Stimulated activated naive CD4-positive, alpha-beta T cell treated with Interleukin-2 at 50 U/mL for 16 hours (primary cell): Measurements from ENCODE around the gene WNT7B.

ENCODE experiments used
- DNase-seq: peaks from one replicate; lab custom pipeline; 2025; lab: John Stamatoyannopoulos, UW

Gene WNT7B

GRCh38 chr22:45906946-45907345 is 70.0 kb downstream of the WNT7B start:
- DNase-seq, result no peak

DNA sequence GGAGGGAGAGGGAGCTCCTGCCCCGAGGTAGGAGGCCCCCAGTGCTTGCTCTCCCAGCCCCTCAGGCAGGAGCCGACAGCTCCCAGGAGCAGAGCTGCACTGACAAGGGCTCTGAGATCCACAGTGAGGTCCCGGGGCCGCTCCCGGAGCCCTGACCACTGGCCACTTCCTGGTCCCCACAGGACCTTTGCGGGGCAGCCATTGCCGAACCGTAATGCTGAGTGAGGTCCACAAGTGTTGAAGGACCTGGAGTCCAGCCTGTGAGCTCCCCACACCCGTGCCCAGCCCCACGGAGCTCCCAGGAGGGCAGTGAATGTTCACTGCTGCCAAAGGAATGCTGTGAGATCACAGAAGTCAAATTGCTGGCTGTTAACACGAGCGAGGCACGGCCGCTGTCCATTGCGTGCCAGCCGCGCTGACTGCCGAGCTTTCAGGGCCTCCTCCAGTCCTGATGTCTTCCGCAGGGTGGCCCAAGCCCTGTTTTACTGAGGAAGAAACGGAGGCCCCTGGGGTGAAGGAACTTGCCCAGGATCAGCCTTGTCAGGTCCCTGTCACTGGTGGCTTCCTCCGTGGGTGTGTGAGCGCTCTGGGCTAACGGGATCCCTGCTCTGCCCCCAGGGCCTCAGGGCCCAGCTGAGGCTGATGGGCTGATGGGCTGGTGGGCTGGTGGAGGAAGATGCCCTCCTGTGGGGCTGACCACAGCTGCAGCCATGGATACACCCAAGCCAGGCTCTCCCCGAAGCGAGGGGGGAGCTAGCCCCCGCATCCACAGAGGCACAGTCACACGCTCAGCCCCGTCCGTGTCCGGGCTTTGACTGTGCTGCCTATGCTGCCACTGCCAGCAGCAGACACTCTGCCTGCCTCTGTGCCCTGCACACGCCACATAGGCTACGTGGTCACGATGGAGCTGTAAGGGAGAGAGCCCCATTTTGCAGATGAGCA is 70.8 kb downstream of the WNT7B start:
- no peak for DNase-seq

GRCh38 chr22:45905326-45905923 is 71.5 kb downstream of the WNT7B start:
- no peak for DNase-seq

GRCh38 chr22:45904236-45904635 is 72.7 kb downstream of the WNT7B start:
- DNase-seq, result no peak

GRCh38 chr22:45903355-45904135 is 73.4 kb downstream of the WNT7B start:
- no peak for DNase-seq

DNA sequence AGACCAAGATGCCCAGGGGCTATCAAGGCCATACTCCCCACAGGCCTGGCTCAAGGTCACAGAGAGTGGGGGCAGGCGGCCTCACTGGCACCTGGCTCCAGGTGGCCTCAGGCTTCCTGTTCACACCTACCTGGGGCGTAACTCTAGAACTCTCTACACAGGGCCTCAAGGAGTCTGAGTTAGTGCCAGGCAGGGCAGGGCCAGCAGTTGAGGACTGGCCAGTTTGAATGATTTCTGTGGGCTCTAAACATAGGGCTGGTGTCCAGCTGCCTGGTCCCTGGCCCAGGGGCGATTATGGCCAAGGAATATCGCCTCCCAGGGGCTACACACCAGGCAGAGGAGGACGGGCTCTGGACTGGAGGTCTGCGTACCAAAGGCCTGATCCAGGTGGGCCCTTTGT is 79.2 kb downstream of the WNT7B start:
- no peak for DNase-seq

DNA sequence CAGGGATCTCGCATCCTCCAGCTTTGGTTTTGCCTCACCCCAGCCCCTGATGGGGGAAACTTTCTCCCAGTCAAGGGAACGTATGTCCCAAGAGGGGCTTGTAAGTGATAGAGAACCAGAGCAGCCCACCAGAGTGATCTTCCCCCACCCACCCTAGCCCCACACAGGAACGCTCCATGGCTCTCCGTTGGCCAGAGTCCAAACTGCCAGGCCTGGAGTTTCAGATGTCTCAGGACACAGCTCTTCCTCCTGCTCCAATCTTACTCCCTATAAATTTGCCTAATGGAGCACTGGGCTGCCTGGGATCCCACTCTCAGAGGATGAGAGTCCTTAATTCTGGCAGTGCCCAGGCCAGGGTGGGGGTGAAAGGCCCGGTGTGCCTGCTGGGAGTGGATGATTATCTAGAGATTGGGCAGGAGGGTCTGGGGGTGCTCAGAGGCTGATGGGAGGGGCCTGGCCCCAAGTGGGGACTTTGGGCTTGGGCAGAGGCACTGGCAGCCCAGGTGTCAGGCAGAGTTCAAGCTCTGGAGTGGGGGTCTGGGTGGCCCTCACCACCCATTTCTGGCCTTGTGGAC is 79.9 kb downstream of the WNT7B start:
- DNase-seq, result no peak

DNA sequence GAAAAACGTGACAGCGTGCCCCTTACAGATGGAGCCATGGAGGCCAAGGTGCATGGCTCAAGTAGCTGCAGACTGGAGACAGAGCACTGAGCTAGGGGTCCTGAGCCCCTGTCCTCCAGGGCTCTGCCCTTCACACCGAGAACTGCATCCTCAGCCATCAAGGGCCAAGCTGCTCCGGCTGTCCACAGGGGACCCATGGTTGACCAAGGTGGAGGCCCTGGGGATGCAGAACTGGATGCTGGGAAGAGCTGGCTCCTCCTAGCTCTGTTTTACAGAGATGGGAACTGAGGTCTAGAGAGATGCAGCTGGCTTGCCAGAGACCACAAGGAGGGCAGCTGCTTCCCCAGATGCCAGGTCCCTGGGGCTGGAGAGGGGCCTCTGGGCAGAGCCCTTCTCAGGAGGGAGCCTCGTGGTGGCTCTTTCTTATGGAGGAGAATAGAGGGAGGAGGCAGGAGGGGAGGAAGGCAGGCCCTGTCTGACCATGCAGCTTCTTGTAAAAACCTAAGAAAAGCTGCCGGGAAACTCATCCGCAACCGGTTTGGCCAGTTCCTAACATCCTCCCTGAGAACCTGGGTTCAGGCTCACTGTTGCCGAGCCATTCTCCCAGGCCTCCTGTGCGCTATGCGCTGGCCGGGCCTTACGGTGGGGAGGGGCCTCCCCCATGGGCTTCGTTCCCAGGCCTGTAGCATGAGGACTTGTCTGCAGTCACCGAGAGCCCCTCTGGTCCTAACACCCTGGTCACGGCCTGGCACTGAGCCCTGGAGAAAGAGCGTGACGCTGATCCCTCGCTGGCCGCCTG is 80.6 kb downstream of the WNT7B start:
- DNase-seq, result no peak

GRCh38 chr22:45895436-45896152 is 81.4 kb downstream of the WNT7B start:
- no peak for DNase-seq

- no peak for DNase-seq
These were observed 83.4 kb downstream of the WNT7B start for GRCh38 chr22:45893516-45893915.

GRCh38 chr22:45892681-45893461 is 84.1 kb downstream of the WNT7B start:
- DNase-seq, result no peak

DNA sequence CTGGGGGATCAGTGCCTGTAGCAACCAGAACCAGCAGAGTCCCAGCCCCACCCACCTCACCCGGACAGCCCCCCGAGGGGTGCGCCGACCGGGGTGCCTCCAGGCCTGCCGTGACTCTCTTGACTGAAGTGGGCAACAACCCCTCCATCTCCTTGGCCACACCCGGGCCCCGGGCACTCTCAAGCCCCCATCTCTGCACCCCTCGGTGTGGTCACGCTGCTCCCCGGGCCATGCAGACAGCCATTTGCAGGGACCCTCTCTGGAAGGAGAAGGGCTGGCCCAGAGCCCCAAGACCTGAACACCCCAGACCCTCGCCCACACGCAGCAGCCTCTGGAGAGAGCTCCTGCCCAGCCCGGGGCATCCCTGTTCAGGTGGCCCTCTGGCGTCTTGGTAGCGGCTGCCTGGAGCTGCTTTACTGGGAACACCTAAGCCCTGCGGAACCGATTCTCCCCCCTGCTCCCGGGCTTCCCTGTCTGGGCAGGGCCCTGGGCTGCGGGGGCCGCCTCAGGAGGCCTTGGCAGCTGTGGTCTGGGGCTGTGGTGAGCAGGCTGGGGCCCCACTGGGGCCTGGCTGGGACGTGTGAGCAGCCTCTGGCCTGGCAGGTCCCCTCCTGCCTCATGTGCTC is 84.9 kb downstream of the WNT7B start:
- DNase-seq, result no peak

DNA sequence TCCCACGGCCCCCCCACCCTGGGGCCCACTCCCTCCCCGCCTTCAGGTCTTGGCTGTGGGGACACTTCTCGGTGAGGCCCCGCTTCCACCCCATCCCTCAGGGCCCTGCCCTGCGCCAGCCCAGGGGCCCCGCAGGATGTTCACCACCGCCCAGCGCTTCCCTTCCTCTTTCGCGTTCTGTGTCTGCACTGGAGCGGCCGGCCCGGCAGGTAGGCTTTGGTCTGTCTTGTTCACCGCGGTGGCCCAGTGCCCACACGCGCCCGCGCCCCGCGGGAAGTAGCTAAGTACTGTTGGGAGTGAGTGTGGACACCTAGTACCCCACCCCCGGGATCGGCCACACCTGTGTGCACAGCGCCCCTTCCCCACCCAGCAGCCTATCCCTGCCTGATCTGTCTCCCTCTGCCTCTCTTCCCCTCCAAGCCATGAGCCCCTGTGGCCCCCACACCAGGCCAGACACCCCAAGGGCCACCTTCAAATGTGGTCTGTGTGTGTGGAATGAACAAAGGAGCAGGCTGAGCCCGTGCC is 85.4 kb downstream of the WNT7B start:
- DNase-seq, result no peak

DNA sequence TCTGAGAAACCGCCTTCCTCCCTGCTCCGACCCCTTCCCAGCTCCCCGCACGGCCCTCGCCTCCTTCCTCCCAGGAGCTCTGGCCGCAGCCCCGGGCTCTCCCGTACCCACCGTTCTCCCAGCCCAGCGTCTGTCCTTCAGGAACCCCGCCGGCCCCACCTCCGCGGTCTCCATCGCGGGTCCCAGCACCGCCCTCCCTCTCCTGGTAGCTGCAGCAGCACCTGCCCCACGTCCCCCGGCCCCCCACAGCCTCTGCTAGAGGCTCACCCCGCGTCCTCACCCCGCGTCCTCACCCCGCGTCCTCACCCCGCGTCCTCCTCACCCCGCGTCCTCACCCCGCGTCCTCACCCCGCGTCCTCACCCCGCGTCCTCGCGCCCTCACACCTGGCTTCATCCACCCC is 85.9 kb downstream of the WNT7B start:
- DNase-seq, result no peak

GRCh38 chr22:45890351-45890635 is 86.7 kb downstream of the WNT7B start:
- DNase-seq, result no peak

GRCh38 chr22:45889539-45890350 is 87.2 kb downstream of the WNT7B start:
- DNase-seq, result no peak

GRCh38 chr22:45889093-45889538 is 87.8 kb downstream of the WNT7B start:
- no peak for DNase-seq

GRCh38 chr22:45888221-45889092 is 88.5 kb downstream of the WNT7B start:
- DNase-seq, result no peak
